GM19351 (cell line): Measurements from ENCODE around the gene FAM117A.
"Not testable (repeated sequence)": the region's sequence is repeated elsewhere in the genome, so short reads cannot be mapped to it uniquely, and the experiment has no call there.

ENCODE experiments used
- ATAC-seq: cut with Tn5 transposase; IDR thresholded peaks from one replicate; pipeline ENCODE4 v1.9.1; 2021; ENCODE audit warnings: mild to moderate bottlenecking, moderate library complexity; ENCODE audit not compliant: unreplicated experiment

The FAM117A gene

GRCh38 chr17:49681106-49681979 lies 82.6 kb downstream of the FAM117A start:
- ATAC-seq = no peak

GRCh38 chr17:49680314-49680713 lies 83.6 kb downstream of the FAM117A start:
- no peak for ATAC-seq

GRCh38 chr17:49677933-49678847 lies 85.7 kb downstream of the FAM117A start, which contains the start of gene SPOP:
SPOP (minus strand) TSS chr17:49678097; CDS start chr17:49622810, 55,287 bp downstream.
- peak; percentile 74 for ATAC-seq

GRCh38 chr17:49677134-49677932 lies 86.6 kb downstream of the FAM117A start:
- ATAC-seq = no peak

GRCh38 chr17:49676276-49676868 lies 87.6 kb downstream of the FAM117A start:
- ATAC-seq = peak; percentile 79

GRCh38 chr17:49674507-49674906 lies 89.4 kb downstream of the FAM117A start:
- no peak for ATAC-seq

GRCh38 chr17:49673679-49674078 lies 90.3 kb downstream of the FAM117A start:
- ATAC-seq = not testable (repeated sequence)

- no peak for ATAC-seq
These were observed 93.3 kb downstream of the FAM117A start for GRCh38 chr17:49670641-49671040.

- ATAC-seq = no peak
These were observed 93.9 kb downstream of the FAM117A start for GRCh38 chr17:49670002-49670401.

- no peak for ATAC-seq
These were observed 96.1 kb downstream of the FAM117A start for GRCh38 chr17:49667854-49668253.

- no peak for ATAC-seq
These were observed 99.2 kb downstream of the FAM117A start for GRCh38 chr17:49664706-49665211.
